GM12878 (cell line): ENCODE data around the gene RHCE. TPM values are rescaled to one million over a fixed set of nuclear protein-coding genes. Genes with fewer than 3 reads are reported as not detected.

Source experiments
- ATAC-seq: fragments of 200-7000 bp; cut with Tn5 transposase; 3 replicates; pipeline ENCODE4 v1.9.1; 2020; ENCODE audit warnings: mild to moderate bottlenecking, moderate library complexity
- BruUV-seq: library from RNA; stranded (reverse); fragments of 400-500 nt; replicated peaks from 2 replicates; lab custom pipeline; 2021; lab: Mats Ljungman, UMichigan
- CTCF ChIA-PET: fragments of 300-600 bp; sonication (Branson Sonifier 250); formaldehyde crosslinking; extraction: SDS; loops from one replicate; lab custom pipeline; 2021; ENCODE audit warnings: inconsistent platforms; lab: Yijun Ruan, JAX
- POLR2A ChIA-PET: fragments of 350-600 bp; formaldehyde crosslinking; extraction: SDS; loops from one replicate; lab custom pipeline; 2021; ENCODE audit warnings: inconsistent platforms; lab: Charles Lee
- RAD21 ChIA-PET: fragments of 300-600 bp; sonication (Branson Sonifier 250); formaldehyde crosslinking; loops from one replicate; lab custom pipeline; 2023; ENCODE audit warnings: antibody characterized with exemption; ENCODE audit not compliant: unreplicated experiment; lab: Charles Lee
- SMC1A ChIA-PET: fragments of 300-600 bp; sonication (Branson Sonifier 250); formaldehyde crosslinking; loops from one replicate; lab custom pipeline; 2023; ENCODE audit not compliant: unreplicated experiment, uncharacterized antibody; lab: Charles Lee
- DNase-seq: peaks from one replicate; pipeline ENCODE4 v3.0.0-alpha.2; 2011; ENCODE audit warnings: low read depth, low spot score
- FAIRE-seq: peaks from 3 replicates; lab custom pipeline; 2011; peaks lifted over from hg19 to GRCh38; lab: Jason Lieb, UNC
- H2AFZ ChIP-seq: 2 replicates; pipeline ENCODE4 v1.6.0; 2011; ENCODE audit warnings: low read depth, low read length, control low read depth; ENCODE audit not compliant: control insufficient read depth
- H3K27ac ChIP-seq: 2 replicates; pipeline ENCODE4 v1.5.1; 2011; ENCODE audit warnings: control low read depth; ENCODE audit not compliant: control insufficient read depth, insufficient read depth
- H3K27me3 ChIP-seq, 2 experiments: replicated peaks in 1 of 2; 2 replicates each; pipeline versions ENCODE4 v1.6.0 to v1.6.1; 2011; ENCODE audit warnings: low read length in 1 of 2; ENCODE audit not compliant: control insufficient read depth in 2 of 2, insufficient read depth in 2 of 2
- H3K36me3 ChIP-seq, 2 experiments: 2 replicates each; pipeline ENCODE4 v1.5.1; 2011; ENCODE audit warnings: low read length in 1 of 2; ENCODE audit not compliant: control insufficient read depth in 2 of 2, insufficient read depth in 2 of 2
- H3K4me1 ChIP-seq: 2 replicates; pipeline ENCODE4 v1.6.1; 2011; ENCODE audit warnings: mild to moderate bottlenecking, low read length, moderate library complexity, mixed read lengths; ENCODE audit not compliant: control insufficient read depth, insufficient read depth
- H3K4me2 ChIP-seq: 2 replicates; pipeline ENCODE4 v1.6.0; 2011; ENCODE audit warnings: control low read depth; ENCODE audit not compliant: control insufficient read depth, insufficient read depth
- H3K4me3 ChIP-seq: fragments of 200-600 bp; sonication (generic); 2 replicates; pipeline ENCODE4 v1.5.1; 2016
- H3K79me2 ChIP-seq: 2 replicates; pipeline ENCODE4 v1.6.0; 2011; ENCODE audit warnings: low read length; ENCODE audit not compliant: control insufficient read depth, insufficient read depth
- H3K9ac ChIP-seq: 2 replicates; pipeline ENCODE4 v1.8.0; 2011; ENCODE audit warnings: low read length, control low read depth, mixed read lengths; ENCODE audit not compliant: control insufficient read depth, insufficient read depth
- H3K9me3 ChIP-seq: replicated peaks from 3 replicates; pipeline ENCODE4 v1.5.1; 2011; ENCODE audit warnings: mild to moderate bottlenecking, low read length; ENCODE audit not compliant: control insufficient read depth, insufficient read depth
- H4K20me1 ChIP-seq: 2 replicates; pipeline ENCODE4 v1.6.0; 2011; ENCODE audit not compliant: control insufficient read depth, insufficient read depth
- ATF7 ChIP-seq: fragments of 450-650 bp; IDR thresholded peaks from 2 replicates; pipeline ENCODE4 v1.6.1; 2016; ENCODE audit warnings: low read depth, mild to moderate bottlenecking
- POU2F2 ChIP-seq: IDR thresholded peaks from 3 replicates; pipeline ENCODE4 v1.6.1; 2011; ENCODE audit warnings: low read depth, mild to moderate bottlenecking, low read length, borderline replicate concordance
- SMC3 ChIP-seq: IDR thresholded peaks from 2 replicates; pipeline ENCODE4 v1.6.1; 2011; ENCODE audit warnings: low read length, improper control_type of control experiment, borderline replicate concordance
- whole genome bisulfite sequencing: methylation state at CpG from one replicate; pipeline ENCODE4 v1.1.6; 2016; ENCODE audit warnings: low lambda C conversion rate; ENCODE audit not compliant: insufficient replicate concordance, insufficient coverage; ENCODE audit errors: missing lambda C conversion rate; 5-methylcytosine and 5-hydroxymethylcytosine counted together
- in situ Hi-C: fragments of 300-500 bp; cut with MboI; formaldehyde crosslinking; loops from 9 replicates; pipeline ENCODE4 v1.14.3; 2018; ENCODE audit warnings: mixed read lengths
- intact Hi-C: fragments of 100-400 bp; cut with micrococcal nuclease; formaldehyde crosslinking; loops from one replicate; pipeline ENCODE4 v1.14.2; 2022; ENCODE audit not compliant: unreplicated experiment
- polyA plus RNA-seq, 11 experiments: library from polyadenylated mRNA; depleted of rRNA in 4 of 11; unstranded in 6 of 11; stranded (reverse) in 5 of 11; fragments of >200 nt; fragmentation: Nextera tagmentation in 4 of 11; fragmentation: Illumina TruSeq in 1 of 11; extraction: Ambion mirVana in 4 of 11; extraction: Trizol in 1 of 11; gene quantifications; 1 replicate in 1 of 11; 2 replicates in 10 of 11; pipeline versions ENCODE4 v1.2.1 to v1.2.3, GENCODE V29; 2011 to 2016; ENCODE audit warnings: inconsistent platforms in 2 of 11, missing spikeins in 2 of 11, low read depth in 1 of 11
- total RNA-seq, 4 experiments: library from RNA; depleted of rRNA in 3 of 4; stranded (reverse); fragments of >200 nt in 3 of 4; fragmentation: Illumina TruSeq in 1 of 4; extraction: Trizol in 1 of 4; gene quantifications; 2 replicates each; pipeline versions ENCODE4 v1.2.1 to v1.2.3, GENCODE V29; 2013 to 2021

Gene RHCE
- total and polyA plus RNA-seq, 10 of the 15 experiments (the other 5 are each of a cell fraction or from before 2014, with no cell fraction given): 0.06 to 0.41 (median 0.22) TPM; not detected in 2

DNA sequence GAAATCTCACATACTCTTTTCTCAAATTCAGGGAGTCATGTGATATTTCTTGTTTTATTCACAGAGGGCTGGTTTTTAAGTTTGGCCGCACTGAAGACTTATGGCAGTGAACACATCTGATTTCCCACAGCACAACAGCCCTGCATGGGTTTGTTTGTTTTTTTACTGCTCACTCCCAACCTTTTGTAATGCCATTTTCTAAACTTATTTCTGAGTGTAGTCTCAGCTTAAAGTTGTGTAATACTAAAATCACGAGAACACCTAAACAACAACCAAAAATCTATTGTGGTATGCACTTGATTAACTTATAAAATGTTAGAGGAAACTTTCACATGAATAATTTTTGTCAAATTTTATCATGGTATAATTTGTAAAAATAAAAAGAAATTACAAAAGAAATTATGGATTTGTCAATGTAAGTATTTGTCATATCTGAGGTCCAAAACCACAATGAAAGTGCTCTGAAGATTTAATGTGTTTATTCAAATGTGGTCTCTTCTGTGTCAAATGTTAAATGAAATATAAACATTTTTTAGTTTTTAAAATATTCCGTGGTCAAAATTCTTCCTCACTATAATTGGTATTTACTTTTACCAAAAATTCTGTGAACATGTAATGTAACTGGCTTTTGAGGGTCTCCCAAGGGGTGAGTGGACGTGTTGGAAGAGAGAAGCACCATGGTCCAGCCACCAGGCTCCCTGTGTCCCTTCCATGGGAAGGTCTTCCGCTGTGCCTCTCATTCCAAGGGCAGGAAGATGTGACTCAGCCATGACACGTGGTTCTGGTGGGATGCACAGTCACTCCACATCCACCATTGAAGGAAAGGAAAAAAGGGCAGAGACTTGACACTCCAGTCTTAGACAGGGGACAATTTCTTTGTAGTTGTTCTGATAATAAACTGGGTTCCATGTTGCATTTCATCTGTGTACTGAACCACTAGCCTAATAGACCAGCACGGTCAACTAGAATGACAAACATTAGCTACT is 59.7 kb downstream of the RHCE start:
- in situ Hi-C loops: no loop called here
- Histone ChIP-seq H2AFZ (no peak overlapping the region), H3K79me2 (no peaks in the 10 kb centered on the region), H3K4me1 (no peaks in the 10 kb centered on the region), H3K9ac (no peak overlapping the region), H3K4me2 (no peak overlapping the region), H3K9me3 (no peaks in the 10 kb centered on the region), H3K27ac (no peak overlapping the region), H3K36me3 (peaks cover 8 to 9% of the 10 kb centered on the region in 2 experiments), H3K27me3 (no peaks in the 10 kb centered on the region), H3K4me3 (no peak overlapping the region), H4K20me1 (no peaks in the 10 kb centered on the region)
- ChIA-PET CTCF (interaction anchor here (0.5 kb wide), 1 partner anchor 88 kb away, joined by 3 read pairs; no protein-coding TSS in a partner anchor), SMC1A (no interaction called here), RAD21 (no interaction called here), POLR2A (no interaction called here)
- intact Hi-C loops: no loop called here
- FAIRE-seq (no peak), ATAC-seq (no peak), DNase-seq (no peak)
- TF ChIP-seq POU2F2: no peak
- 95% methylated on average over 7 of the region's 7 CpGs for WGBS
- BruUV-seq: TSS peak; percentile 50

DNA sequence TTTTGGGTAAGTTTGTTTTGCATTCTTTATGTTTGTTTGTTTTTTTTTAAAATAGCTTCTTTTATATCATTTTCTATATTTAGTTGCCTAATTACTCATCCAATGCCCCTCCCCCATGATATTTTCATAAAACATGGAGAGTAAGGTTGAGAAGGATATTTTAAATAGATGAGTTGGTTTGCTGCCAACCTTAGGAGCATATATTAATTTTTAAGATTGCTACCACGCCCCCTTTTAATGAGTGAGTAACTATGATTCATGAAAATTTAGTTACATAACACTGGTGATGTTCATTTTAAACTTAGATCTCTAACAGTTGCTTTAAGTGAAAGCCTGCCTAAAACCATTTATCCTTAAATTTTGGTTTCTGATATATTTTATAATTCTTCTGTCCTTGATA is 63.8 kb downstream of the RHCE start:
- H3K36me3 ChIP-seq: peaks cover 11 to 12% of the 10 kb centered on the region in 2 experiments
- intact Hi-C loops: no loop called here
- no peak overlapping the region for H3K4me2 ChIP-seq
- SMC1A ChIA-PET: no interaction called here
- TF ChIP-seq SMC3: no peak
- no peak for TF ChIP-seq ATF7
- TF ChIP-seq, all 136 proteins: peak for 0
- Histone ChIP-seq H3K9me3 (no peaks in the 10 kb centered on the region), H3K4me1 (no peaks in the 10 kb centered on the region), H4K20me1 (no peaks in the 10 kb centered on the region), H3K4me3 (no peak overlapping the region), H3K27ac (no peak overlapping the region), H3K79me2 (no peaks in the 10 kb centered on the region), H3K9ac (no peak overlapping the region), H2AFZ (no peak overlapping the region), H3K27me3 (no peaks in the 10 kb centered on the region)
- no TSS peak for BruUV-seq
- ATAC-seq (no peak), FAIRE-seq (no peak), DNase-seq (no peak)
- 95% methylated on average over 1 of the region's 1 CpG for WGBS
- ChIA-PET RAD21 (no interaction called here), CTCF (no interaction called here), POLR2A (interaction anchor here (0.6 to 1.0 kb wide), 4 partner anchors 9 to 164 kb away, joined by 3 to 4 read pairs (median 4); partner anchors contain the start of gene SYF2)
- in situ Hi-C loops: no loop called here
